NCI-H1417 (cell line): ENCODE data around the gene NPAS1.
"Not testable (repeated sequence)": the region's sequence is repeated elsewhere in the genome, so short reads cannot be mapped to it uniquely, and the experiment has no call there.

Experiments used
- DNase-seq, 3 experiments: peaks; one replicate each; lab custom pipeline; 2025; lab: John Stamatoyannopoulos, UW

NPAS1 gene

GRCh38 chr19:47045867-47046470 lies 26.3 kb downstream of the NPAS1 start:
- DNase-seq: no peak

GRCh38 chr19:47047272-47047762 lies 27.7 kb downstream of the NPAS1 start:
- no peak for DNase-seq

- DNase-seq: peak; percentile 47 to 84 (median 72)
These were observed 28.2 kb downstream of the NPAS1 start for GRCh38 chr19:47047763-47048405.

GRCh38 chr19:47049307-47049700 lies 29.7 kb downstream of the NPAS1 start:
- DNase-seq: no peak

GRCh38 chr19:47050562-47050961 lies 30.9 kb downstream of the NPAS1 start:
- DNase-seq: not testable (repeated sequence)

GRCh38 chr19:47056411-47056810 lies 36.8 kb downstream of the NPAS1 start:
- DNase-seq: no peak

- no peak for DNase-seq
These were observed 37.7 kb downstream of the NPAS1 start for GRCh38 chr19:47057328-47057727.

- DNase-seq: no peak
These were observed 39.0 kb downstream of the NPAS1 start for GRCh38 chr19:47058621-47059022.

- DNase-seq: no peak
These were observed 44.2 kb downstream of the NPAS1 start for GRCh38 chr19:47063874-47064273.

- no peak for DNase-seq
These were observed 45.6 kb downstream of the NPAS1 start for GRCh38 chr19:47065242-47065641.

GRCh38 chr19:47066376-47067214 lies 47.0 kb downstream of the NPAS1 start:
- no peak for DNase-seq

GRCh38 chr19:47067215-47067847 lies 47.7 kb downstream of the NPAS1 start:
- no peak for DNase-seq

- DNase-seq: no peak
These were observed 48.6 kb downstream of the NPAS1 start for GRCh38 chr19:47068246-47068645.

- no peak for DNase-seq
These were observed 49.3 kb downstream of the NPAS1 start for GRCh38 chr19:47068876-47069406.

- no peak for DNase-seq
These were observed 50.2 kb downstream of the NPAS1 start for GRCh38 chr19:47069795-47070194.

- DNase-seq: no peak
These were observed 51.1 kb downstream of the NPAS1 start for GRCh38 chr19:47070756-47071155.

- no peak for DNase-seq
These were observed 52.1 kb downstream of the NPAS1 start for GRCh38 chr19:47071731-47072130.

GRCh38 chr19:47072323-47072722 lies 52.7 kb downstream of the NPAS1 start:
- no peak for DNase-seq

GRCh38 chr19:47073574-47073973 lies 53.9 kb downstream of the NPAS1 start:
- DNase-seq: no peak

- no peak for DNase-seq
These were observed 55.0 kb downstream of the NPAS1 start for GRCh38 chr19:47074621-47075020.

GRCh38 chr19:47075179-47075810 lies 55.7 kb downstream of the NPAS1 start:
- no peak for DNase-seq

- DNase-seq: peak in 1 of 3 experiments; percentile 21
These were observed 56.3 kb downstream of the NPAS1 start for GRCh38 chr19:47075941-47076340.
